Aorta (tissue), 5 donors: Measurements from ENCODE around the gene SNAPIN. TPM values are rescaled to one million over a fixed set of nuclear protein-coding genes. Genes with fewer than 3 reads are reported as not detected.

Experiments
- ATAC-seq: fragments of 200-7000 bp; cut with Tn5 transposase; one replicate; pipeline ENCODE4 v1.9.1; 2022; ENCODE audit warnings: moderate library complexity; ENCODE audit not compliant: low FRiP score
- DNase-seq, 2 donors: peaks; one replicate each; pipeline ENCODE4 v3.0.0-alpha.2; 2020
- H3K27ac ChIP-seq, 2 donors: one replicate each; pipeline ENCODE4 v1.5.1; 2013; ENCODE audit warnings: low read length in 2 of 2, mild to moderate bottlenecking in 2 of 2, moderate library complexity in 2 of 2, control low read depth in 1 of 2, inconsistent platforms in 1 of 2, low read depth in 1 of 2
- H3K27me3 ChIP-seq, 2 donors: one replicate each; pipeline ENCODE4 v1.6.1; 2013; ENCODE audit warnings: control low read depth in 1 of 2, low read length in 1 of 2, mild to moderate bottlenecking in 1 of 2, moderate library complexity in 1 of 2; ENCODE audit not compliant: insufficient read depth in 2 of 2, control insufficient read depth in 1 of 2
- H3K36me3 ChIP-seq, 2 donors: one replicate each; pipeline ENCODE4 v1.6.1; 2013; ENCODE audit warnings: control low read depth in 1 of 2, low read length in 1 of 2, mild to moderate bottlenecking in 1 of 2; ENCODE audit not compliant: insufficient read depth in 2 of 2, control insufficient read depth in 1 of 2
- H3K4me1 ChIP-seq, 2 donors: one replicate each; pipeline ENCODE4 v1.6.1; 2013; ENCODE audit warnings: low read length in 2 of 2, control low read depth in 1 of 2, mild to moderate bottlenecking in 1 of 2, moderate library complexity in 1 of 2; ENCODE audit not compliant: insufficient read depth in 2 of 2, control insufficient read depth in 1 of 2
- H3K4me3 ChIP-seq, 2 donors: one replicate each; pipeline ENCODE4 v1.5.1; 2013; ENCODE audit warnings: low read length in 2 of 2, control low read depth in 1 of 2, mild to moderate bottlenecking in 1 of 2
- H3K9me3 ChIP-seq: one replicate; pipeline ENCODE4 v1.6.1; 2013; ENCODE audit warnings: mild to moderate bottlenecking, low read length; ENCODE audit not compliant: control insufficient read depth
- WGBS, 2 donors: extraction: QIAGEN DNeasy Blood & Tissue Kit; methylation state at CpG; one replicate each; pipeline ENCODE4 v1.1.7; 2013; 5-methylcytosine and 5-hydroxymethylcytosine counted together
- intact Hi-C, 2 donors: fragments of 100-400 bp; cut with DNase I; formaldehyde crosslinking; loops; one replicate each; pipeline versions ENCODE4 v1.14.2 to v1.15.0; 2022
- polyA plus RNA-seq, 2 donors: library from polyadenylated mRNA; stranded (reverse); fragments of 200-250 nt; gene quantifications; one replicate each; pipeline ENCODE4 v1.2.3, GENCODE V29; 2013
- total RNA-seq, 2 donors: library from RNA; stranded (reverse); fragmentation: NEBNext Ultra II Directional; extraction: Animal tissue kit (Norgen Biotek cat#: 25700); gene quantifications; one replicate each; pipeline ENCODE4 v1.2.1, GENCODE V29; 2021
- donor health status: healthy with polysubstance abuse.
- donor health status: Bipolar disorder and iron deficiency.
- donor health status: DM: no; HTN: no; CAD: no.
- donor health status: DM: no; HTN: no; CAD: no.
- donor health status: DM: yes; HTN: yes; CAD: no.

The SNAPIN gene
- total and polyA plus RNA-seq, 4 donors: 30.4 to 55.6 (median 44.0) TPM

GRCh38 chr1:153697191-153698019, 38.9 kb downstream of the SNAPIN start:
- Histone ChIP-seq H3K9me3 (no peaks in the 10 kb centered on the region), H3K4me1 (peaks cover 0 to 3% of the 10 kb centered on the region in 2 donors), H3K4me3 (no peak overlapping the region), H3K27me3 (no peaks in the 10 kb centered on the region), H3K27ac (peak overlapping the region; percentile 96 to 97), H3K36me3 (no peaks in the 10 kb centered on the region)
- ATAC-seq (peak; percentile 85), DNase-seq (peak; percentile 90)
- intact Hi-C loops: loop anchor here (1.0 to 5.0 kb wide), 2 partner anchors 30 to 50 kb away; no protein-coding TSS in a partner anchor
- WGBS, 2 donors: 5 to 9% methylated on average over 12 of the region's 12 CpGs

- no peak overlapping the region for H3K4me3 ChIP-seq
- H3K4me1 ChIP-seq: peaks cover 0 to 3% of the 10 kb centered on the region in 2 donors
- intact Hi-C loops: loop anchor here (5.0 kb wide), 1 partner anchor 49 kb away; no protein-coding TSS in a partner anchor
- H3K27ac ChIP-seq: peak overlapping the region; percentile 96 to 97
- DNase-seq: peak; percentile 92 to 94
- peak; percentile 91 for ATAC-seq
- WGBS, 2 donors: 1 to 3% methylated on average over 29 of the region's 29 CpGs
- H3K36me3 ChIP-seq: no peaks in the 10 kb centered on the region
- H3K27me3 ChIP-seq: no peaks in the 10 kb centered on the region
- no peaks in the 10 kb centered on the region for H3K9me3 ChIP-seq
Observed at GRCh38 chr1:153698020-153698922, 39.8 kb downstream of the SNAPIN start.

- Histone ChIP-seq H3K27me3 (no peaks in the 10 kb centered on the region), H3K9me3 (no peaks in the 10 kb centered on the region), H3K27ac (peak overlapping the region; percentile 85 to 97), H3K4me3 (no peak overlapping the region), H3K4me1 (peaks cover 0 to 3% of the 10 kb centered on the region in 2 donors), H3K36me3 (no peaks in the 10 kb centered on the region)
- WGBS, 2 donors: 38 to 50% methylated on average over 6 of the region's 6 CpGs
- no peak for DNase-seq
- intact Hi-C loops: loop anchor here (5.0 kb wide), 1 partner anchor 48 kb away; no protein-coding TSS in a partner anchor
- ATAC-seq: no peak
Observed at GRCh38 chr1:153698923-153699714, 40.6 kb downstream of the SNAPIN start.

GRCh38 chr1:153699768-153700167, 41.3 kb downstream of the SNAPIN start:
- ATAC-seq: no peak
- intact Hi-C loops: loop anchor here (5.0 kb wide), 1 partner anchor 48 kb away; no protein-coding TSS in a partner anchor

GRCh38 chr1:153705484-153705883, 47.0 kb downstream of the SNAPIN start:
- intact Hi-C loops: no loop called here
- ATAC-seq (no peak), DNase-seq (no peak)
- Histone ChIP-seq H3K9me3 (no peaks in the 10 kb centered on the region), H3K4me1 (no peaks in the 10 kb centered on the region), H3K36me3 (no peaks in the 10 kb centered on the region), H3K27me3 (no peaks in the 10 kb centered on the region), H3K4me3 (no peak overlapping the region), H3K27ac (no peak overlapping the region)
- 95 to 97% methylated on average over 9 of the region's 9 CpGs for WGBS, 2 donors

More at GRCh38 chr1:153699768-153700167, 41.3 kb downstream of the SNAPIN start:
- H3K27me3 ChIP-seq: no peaks in the 10 kb centered on the region
- H3K9me3 ChIP-seq: no peaks in the 10 kb centered on the region
- peaks cover 0 to 3% of the 10 kb centered on the region in 2 donors for H3K4me1 ChIP-seq
- no peaks in the 10 kb centered on the region for H3K36me3 ChIP-seq
- no peak overlapping the region for H3K4me3 ChIP-seq
- H3K27ac ChIP-seq: no peak overlapping the region
- 64 to 77% methylated on average over 6 of the region's 6 CpGs for WGBS, 2 donors
- DNase-seq: no peak

GRCh38 chr1:153711026-153711425, 52.5 kb downstream of the SNAPIN start:
- H3K9me3 ChIP-seq: no peaks in the 10 kb centered on the region
- H3K4me3 ChIP-seq: no peak overlapping the region
- no peak for ATAC-seq
- intact Hi-C loops: no loop called here
- H3K27ac ChIP-seq: no peak overlapping the region
- H3K36me3 ChIP-seq: no peaks in the 10 kb centered on the region
- WGBS, 2 donors: 69 to 71% methylated on average over 7 of the region's 7 CpGs
- no peak for DNase-seq
- H3K27me3 ChIP-seq: no peaks in the 10 kb centered on the region
- no peaks in the 10 kb centered on the region for H3K4me1 ChIP-seq
